ENCODE results near the gene TUBB4A.
"Not testable (repeated sequence)": the region's sequence is repeated elsewhere in the genome, so short reads cannot be mapped to it uniquely, and the experiment has no call there.

Gene TUBB4A

DNA sequence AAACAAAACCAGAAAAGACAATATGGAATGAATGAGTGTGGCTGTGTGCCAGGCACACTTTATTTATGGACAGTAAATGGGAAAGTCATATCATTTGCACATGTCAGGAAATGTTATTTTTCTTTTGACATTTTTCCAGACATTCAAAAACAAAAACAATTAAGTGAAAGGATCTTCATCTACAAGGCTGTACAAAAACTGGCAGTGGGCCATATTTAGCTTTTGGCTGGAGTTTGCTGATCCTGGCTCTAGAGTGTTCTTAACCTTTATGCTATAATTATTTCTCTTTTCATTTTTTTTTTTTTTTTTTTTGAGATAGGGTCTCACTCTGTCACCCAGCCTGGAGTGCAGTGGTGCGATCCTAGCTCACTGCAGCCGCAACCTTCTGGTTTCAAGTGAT is 22.2 kb upstream of the TUBB4A start:
- DNase-seq (ENCODE audit: low spot score): no peak

DNA sequence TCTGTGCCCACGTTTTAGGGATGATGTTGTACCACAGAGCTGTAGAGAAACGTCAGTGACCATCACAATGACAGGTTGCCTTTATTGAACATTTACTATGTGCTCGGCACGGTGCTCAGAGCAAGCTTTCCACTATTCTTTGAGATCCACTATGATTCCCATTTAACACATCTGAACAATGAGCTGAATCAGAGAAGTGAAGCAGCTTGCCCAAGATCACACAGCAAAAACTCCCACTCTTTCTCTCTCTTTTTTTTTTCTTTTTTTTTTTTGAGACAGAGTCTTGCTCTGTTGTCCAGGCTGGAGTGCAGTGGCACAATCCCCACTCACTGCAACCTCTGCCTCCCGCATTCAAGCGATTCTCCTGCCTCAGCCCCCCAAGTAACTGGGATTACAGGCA is 20.6 kb upstream of the TUBB4A start:
- DNase-seq (ENCODE audit: low spot score): no peak

DNA sequence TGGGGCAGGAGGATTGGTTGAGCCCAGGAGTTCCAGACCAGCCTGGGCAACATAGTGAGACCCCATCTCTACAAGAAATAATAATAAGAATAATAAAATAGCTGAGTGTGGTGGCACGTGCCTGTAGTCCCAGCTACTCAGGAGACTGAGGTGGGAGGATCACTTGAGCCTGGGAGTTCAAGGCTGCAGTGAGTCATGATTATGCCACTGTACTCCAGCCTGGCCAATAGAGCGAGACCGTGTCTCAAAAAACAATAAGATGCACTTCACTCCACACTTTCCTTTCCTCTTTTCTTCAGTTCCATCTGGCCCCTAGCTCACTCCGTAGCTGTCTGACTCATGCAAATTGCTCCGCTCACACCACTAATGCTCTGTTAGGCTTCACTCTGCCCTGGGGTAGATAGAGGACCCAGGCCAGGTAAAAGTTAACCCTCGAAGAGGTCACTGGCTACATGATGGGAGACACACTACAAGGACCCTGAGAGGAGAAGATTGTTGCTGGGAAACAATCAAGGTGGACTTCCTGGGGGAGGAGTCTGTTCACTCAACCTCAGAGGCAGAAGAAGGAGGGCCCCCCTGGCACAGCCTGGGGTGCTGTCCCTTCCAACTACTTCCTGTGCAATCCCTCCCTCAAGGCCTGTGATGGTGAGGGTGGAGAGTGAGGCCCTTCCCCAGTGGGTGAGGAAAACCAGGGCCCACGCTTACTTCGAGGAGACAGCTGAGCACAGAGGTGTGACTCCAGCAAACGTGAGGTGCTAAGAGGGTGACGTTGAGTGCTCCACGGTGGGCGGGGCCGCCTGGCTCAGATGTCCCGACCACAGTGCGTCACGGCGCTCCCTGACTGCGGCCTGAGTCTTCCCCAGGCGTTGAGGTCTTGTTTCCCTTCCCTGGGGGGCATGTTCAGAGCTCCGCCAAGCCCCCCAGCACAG is 19.9 kb upstream of the TUBB4A start:
- no peak for DNase-seq (ENCODE audit: low spot score)

DNA sequence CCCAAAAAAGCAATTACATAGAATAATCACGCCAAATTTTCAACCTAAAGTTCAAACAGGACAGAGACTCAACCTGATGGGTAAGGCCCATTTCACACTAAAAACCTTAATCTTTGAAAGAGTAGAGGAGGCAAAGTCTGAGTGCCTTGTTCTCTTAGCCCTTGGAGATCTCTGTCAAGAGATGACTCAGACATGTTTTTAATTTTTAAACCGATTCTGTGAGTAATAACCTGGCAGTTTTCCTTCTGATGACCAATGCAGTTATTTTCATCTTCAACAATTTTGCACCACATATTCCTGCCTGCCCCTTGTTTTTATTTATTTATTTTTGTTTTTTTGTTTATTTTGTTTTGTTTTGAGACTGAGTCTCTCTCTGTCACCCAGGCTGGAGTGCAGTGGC is 17.2 kb upstream of the TUBB4A start:
- DNase-seq (ENCODE audit: low spot score): no peak

DNA sequence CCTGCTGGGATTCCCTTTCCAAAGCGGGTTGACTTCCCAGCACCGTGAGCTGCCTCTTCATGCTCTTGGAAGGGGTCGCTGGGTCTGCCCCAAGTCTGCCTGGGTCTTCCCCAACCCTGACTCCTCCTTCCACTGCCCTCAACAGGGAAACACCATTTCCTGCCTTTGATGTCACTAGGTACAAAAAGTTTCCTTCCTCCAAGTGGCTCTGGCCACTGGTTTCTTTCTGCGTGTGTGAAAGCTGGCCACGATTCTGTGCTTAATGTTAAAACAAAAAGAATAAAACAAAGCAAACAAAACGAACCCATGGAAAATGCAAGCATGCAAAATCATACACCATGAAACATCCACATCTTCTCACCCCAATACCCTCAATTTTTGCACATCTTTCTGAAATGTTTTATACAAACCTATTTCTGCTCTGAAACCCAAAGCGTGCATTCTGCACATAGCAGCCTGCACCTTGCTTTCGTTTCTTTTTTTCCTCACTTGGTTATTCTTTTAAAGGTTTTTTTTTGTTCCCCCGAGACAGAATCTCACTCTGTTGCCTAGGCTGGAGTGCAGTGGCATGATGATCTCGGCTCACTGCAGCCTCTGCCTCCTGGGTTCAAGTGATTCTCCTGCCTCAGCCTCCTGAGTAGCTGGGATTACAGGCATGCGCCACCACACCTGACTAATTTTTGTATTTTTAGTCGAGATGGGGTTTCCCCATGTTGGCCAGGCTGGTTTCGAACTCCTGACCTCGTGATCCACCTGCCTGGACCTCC is 16.2 kb upstream of the TUBB4A start:
- DNase-seq (ENCODE audit: low spot score): no peak

DNA sequence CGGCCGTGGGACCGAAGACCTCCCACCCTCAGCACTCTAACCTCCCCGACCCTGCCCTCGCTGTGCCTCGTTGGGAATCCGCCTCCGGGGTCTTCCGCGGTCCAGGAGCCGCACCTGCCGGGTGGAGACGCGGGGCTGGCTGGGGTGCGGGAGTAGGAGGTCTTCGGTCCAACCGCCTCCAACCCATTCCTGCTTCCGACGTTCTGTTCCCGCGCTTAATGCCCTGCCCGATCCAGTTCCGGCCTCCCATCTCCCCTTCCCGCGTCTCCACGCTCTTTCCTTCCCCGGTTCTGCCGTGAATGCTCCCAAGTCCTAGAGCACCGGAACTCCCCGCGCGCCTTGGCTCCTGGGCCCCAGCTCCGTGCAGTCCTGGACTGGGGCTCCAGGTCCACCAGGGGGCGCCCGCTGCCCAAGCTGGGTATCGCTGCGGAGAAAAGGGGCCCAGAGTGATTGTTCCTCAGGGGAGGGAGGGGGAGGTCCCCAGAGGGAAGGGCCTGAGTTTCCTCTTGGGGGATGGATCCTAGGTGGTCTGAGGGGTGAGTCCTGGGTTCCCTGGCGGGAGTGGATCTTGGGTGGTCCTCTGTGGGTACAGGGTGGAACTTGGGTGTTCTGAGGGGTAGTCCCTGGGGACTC is 14.7 kb upstream of the TUBB4A start:
- peak; percentile 94 for DNase-seq (ENCODE audit: low spot score)

DNA sequence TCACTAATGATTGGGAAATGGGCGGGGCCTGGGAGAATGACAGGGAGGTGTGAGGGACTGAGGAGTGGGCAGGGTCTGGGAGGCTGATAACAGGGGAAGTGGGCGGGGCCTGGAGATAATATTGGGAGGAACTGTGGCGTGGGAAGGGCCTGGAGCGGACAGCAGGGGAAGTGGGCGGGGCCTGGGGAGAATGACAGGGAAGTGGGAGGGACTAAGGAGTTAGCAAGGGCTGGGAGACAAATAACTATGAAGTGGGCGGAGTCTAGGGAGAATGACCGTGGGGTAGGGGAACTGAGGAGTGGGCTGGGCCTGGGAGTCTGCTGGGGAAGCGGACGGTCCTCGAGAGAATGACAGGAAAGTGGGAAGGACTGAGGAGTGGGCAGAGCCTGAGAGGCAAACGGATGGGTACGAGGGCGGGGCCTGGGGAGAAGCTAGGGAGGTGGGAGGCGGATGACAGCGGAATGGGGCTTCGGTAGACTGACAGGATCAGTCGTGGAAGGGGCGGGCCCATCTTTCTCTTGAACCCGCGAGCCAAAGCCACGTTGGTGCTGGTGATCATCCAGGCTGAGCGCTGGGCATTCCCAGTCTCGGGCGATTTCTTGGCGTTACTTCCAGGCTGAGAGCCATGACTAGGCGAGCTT is 14.0 kb upstream of the TUBB4A start:
- peak; percentile 97 for DNase-seq (ENCODE audit: low spot score)

DNA sequence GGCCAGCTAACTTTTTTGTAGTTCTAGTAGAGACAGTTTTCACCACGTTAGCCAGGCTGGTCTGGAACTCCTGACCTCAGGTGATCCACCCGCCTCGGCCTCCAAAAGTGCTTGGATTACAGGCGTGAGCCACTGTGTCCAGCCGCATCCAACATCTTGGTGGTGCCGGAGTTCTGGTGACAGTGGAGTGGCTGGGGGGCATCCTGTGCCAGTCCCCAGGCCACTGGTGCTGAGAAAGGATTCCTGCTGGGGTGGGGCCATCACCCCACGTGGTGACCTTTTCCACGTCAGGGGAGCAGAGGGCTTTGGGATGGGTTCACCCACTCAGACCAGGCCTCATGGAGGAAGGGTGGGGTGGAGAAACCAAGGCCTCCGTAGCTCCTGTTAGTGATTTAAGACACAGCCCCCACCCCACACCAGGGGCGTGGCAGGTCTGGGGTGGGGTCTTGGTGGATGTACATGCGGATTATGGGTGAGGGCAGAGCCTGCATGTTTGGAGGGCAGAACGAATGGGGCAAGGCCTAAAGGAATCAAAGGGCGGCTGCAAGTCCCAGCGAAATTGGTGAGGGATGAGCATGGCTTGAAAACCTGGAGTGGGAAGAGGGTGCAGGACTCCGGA is 12.9 kb upstream of the TUBB4A start:
- DNase-seq (ENCODE audit: low spot score): no peak

DNA sequence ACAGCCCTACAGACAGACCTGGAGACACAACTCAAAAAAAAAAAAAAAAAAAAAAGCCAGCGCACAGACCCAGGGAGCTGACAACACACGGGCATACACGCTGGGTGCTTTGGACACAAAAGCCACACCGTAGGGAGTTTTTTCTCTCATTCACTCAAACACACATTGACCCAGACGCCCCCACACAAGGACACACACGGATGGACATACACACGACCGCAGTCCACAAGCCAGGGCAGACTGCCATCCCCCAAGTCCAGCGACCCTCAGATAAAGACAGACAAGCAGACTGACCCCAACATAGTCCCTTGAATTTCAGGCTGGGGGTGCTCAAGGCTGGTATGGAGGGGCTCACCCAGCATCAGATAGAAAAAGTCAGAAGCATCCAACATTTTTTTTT is 12.0 kb upstream of the TUBB4A start:
- no peak for DNase-seq (ENCODE audit: low spot score)

DNA sequence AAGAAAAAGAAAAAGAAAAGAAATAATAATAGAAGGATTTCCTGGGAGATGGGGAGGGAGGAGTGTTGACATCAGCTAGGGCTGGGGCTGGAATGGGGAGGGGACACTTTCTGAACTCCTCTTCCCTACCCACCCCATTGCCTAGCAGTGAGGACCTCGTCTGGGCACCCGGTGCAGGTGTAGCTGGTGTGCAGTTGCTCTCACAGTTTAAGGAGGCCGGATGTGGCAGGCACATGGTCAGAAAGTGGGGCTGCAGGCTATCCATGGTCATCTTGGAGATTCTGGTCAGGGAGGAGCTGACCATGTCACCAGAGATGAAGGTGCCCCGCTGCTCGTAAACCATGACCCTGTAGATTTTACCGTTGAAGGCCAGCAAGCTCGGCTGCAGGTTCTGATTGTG is 8.5 kb upstream of the TUBB4A start:
- no peak for DNase-seq (ENCODE audit: low spot score)

DNA sequence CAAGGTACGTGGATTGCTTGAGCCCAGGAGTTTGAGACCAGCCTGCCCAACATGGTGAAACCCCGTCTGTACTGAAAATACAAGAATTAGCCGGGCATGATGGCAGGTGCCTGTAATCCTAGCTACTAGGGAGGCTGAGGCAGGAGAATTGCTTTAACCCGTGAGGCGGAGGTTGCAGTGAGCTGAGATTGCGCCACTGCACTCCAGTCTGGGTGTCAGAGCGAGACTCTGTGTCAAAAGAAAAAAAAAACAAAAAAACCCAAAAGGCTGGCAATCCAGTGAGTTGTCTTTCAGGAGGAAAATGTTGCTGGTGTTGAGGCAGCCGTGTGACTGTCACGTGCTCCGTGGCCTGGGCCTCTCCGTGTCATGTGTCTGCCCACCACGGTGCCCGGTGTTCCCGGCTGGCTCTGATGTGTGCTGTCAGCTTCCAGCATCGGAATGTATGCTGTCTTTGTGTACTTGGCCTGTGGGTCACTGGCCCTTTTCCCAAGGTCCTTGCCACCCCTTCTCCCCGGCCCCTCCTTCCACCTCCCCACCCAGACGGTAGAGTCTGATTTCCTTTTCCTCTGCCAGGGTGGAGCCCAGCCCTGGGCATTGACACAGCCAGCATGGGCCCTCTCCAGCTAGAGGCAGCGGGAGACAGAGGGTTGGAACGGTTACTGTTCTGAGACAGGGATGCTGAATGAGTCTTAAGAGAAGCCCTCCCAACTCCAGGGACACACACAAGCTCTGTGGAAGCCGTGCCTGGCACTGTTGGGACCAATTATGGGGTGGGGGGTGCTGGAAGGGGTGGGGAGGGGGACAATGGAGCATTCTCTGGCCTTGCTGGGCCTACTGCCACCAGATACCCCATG is 7.2 kb upstream of the TUBB4A start:
- DNase-seq (ENCODE audit: low spot score): no peak

DNA sequence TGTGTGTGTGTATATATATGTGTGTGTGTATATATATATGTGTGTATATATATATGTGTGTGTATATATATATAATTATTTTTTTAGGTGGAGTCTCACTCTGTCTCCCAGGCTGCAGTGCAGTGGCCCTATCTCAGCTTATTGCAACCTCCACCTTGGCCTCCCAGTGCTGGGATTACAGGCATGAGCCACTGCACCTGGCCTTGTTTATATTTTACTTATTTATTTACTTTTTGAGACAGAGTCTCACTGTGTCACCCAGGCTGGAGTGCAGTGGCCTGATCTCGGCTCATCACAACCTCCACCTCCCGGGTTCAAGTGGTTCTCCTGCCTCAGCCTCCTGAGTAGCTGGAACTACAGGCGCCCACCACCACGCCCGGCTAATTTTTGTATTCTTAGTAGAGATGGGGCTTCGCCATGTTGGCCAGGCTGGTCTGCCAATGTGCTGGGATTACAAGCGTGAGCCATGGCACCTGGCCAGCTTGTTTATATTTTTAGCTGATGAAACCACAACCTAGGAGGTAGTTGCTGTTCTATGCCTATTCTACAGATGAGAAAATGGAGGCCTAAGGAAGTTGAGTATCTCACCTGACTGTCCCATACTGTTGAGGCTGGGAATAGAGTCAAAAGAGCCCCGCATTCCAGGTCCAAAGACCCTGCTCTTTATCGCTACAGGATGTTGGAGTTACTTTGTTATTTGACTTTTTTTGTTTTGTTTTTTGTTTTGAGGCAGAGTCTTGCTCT is 6.1 kb upstream of the TUBB4A start:
- not testable (repeated sequence) for DNase-seq (ENCODE audit: low spot score)

DNA sequence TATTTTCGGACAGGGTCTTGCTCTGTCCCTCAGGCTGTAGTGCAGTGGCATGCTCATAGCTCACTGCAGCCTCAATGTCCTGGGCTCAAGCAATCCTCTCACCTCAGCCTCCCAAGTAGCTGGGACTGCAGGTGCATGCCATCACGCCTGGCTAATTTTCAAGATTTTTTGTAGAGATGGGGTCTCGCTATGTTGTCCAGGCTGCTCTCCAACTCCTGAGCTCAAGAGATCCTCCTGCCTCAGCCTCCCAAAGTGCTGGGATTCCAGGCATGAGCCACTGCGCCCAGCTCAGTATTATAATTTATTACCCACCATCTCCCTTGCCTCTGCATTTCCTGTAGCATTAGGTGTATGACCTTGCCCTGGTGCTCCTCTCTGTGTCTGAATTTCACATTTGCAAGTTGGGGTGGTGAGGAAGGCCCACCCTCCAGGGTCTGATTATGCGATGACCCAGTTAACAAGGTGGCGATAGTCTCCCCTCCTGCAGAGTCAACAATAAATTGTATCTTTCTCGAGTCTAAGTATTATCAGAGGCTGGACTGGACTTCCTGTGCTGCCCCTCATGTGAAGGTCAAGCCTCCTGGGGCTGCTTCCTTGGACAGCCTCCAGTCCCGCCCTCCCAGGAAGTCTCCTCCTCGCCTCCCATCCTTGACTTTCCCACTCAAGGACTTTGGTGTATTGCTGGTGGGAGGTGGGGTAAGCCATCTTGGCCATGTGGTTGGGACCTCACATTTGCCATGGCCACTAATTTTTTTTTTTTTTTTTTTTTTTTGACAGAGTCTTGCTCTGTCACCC is 1.5 kb upstream of the TUBB4A start:
- DNase-seq (ENCODE audit: low spot score): no peak

DNA sequence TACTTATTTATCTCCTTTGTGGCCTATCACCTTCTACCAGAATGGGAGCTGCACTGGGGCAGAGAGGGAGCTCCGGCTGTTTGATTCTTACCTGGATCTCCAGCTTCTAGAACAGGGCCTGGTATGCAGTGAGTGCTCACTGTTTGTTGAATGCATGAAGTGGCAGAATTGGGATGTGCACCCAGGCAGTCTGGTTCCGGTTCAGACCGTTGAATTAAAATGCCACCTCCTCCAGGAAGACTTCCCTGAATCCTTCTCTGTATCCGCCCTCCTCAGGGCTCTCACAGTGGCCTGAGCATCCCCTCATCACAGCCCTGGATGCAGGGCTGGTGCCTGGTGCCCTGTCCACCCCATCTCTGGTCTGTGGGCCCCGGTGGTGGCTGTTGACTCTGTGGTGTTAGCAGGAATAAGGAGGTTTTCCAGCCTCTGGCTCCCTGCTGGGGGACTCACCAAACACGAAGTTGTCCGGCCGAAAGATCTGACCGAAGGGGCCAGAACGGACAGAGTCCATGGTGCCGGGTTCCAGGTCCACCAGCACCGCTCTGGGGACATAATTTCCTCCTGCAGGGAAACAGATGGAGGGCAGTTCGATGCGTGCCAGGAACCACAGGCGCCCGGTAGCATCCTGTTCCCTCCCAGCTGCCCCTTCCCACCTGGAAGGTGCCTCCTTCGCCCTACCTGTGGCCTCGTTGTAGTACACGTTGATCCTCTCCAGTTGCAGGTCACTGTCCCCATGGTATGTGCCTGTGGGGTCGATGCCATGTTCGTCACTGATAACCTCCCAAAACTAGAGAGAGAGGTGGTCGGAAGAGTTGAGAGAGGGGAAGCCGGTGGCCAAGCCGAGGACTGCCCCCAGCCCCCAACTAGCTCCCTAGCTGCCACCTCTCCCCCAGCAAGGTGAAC is 1.0 kb downstream of the TUBB4A start:
- DNase-seq (ENCODE audit: low spot score): no peak

DNA sequence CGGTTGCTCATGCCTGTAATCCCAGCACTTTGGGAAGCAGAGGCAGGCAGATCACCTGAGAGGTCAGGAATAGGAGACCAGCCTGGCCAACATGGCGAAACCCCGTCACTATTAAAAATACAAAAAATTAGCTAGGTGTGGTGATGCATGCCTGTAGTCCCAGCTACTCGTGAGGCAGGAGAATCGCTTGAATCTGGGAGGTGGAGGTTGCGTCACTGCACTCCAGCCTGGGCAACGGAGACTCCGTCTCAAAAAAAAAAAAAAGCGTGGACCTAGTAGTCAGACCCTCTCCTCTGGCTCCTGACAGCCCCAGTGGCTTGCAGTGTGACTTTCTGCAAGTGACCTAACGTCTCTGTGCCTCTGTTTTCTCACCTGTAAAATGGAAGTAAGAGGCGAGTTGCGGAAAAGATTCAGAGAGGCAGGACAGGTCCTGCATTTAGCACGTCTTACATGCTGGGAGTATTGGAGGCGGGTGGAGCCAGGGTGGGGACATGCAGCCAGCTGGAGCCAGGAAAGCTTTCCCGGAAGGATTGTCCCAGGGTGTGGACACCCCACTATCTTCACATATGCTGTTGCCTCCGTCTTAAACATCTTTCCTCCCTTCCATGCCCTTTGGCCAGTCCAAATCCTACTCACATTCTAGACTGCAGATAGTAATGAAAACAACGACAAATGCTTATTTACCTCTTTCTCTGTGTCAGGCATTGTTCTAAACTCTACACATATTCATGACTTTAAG is 2.9 kb downstream of the TUBB4A start:
- DNase-seq (ENCODE audit: low spot score): no peak

DNA sequence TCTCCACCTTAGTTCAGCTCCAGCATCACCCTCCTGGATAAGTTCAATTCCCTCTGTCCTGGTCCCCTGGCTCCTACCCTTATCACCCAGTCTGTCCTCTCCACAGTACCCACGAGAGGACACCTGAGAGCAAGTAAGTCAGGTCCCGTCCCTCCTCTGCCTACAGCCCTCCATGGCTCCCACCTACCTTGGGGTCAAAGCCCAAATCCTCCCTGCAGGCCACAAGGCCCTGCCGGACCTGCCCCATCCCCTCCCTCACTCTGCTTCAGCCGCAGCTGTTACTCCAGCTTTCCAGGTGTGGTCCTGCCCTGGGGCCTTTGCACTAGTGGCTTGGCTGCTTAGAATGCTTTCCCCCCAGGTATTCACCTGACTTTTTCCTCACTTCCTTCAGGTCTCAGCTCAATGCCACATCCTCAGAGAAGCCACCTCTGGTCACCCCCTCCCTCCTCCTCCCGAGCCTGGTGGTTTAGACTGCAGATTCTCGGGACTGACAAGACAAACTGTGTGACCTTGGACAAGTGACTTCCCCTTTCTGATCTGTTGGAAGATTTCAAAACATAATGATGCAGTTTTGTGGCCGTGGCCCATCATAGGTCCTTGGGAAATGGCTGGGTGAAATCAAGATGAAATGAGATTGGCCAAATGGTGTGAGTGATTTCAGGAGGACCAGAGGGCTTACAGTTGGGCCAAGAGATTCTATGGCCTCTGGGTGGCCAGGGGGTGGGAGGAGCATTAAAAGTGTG is 3.6 kb downstream of the TUBB4A start:
- no peak for DNase-seq (ENCODE audit: low spot score)

DNA sequence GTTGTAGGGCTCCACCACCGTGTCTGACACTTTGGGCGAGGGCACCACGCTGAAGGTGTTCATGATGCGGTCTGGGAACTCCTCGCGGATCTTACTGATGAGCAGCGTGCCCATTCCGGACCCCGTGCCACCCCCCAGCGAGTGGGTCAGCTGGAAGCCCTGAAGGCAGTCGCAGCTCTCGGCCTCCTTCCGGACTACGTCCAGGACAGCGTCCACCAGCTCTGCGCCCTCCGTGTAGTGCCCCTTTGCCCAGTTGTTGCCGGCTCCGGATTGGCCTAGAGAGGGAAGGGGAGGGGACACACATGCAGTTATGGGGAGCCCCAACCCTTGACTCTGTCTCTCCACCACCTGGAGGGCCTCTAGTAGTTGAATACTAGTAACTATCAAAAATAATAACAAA is 6.2 kb downstream of the TUBB4A start:
- DNase-seq (ENCODE audit: low spot score): no peak
